HG02884 (cell line): ENCODE data around the gene CDK7.
A peak's percentile ranks its signal among the peaks of the same experiment; 100 is the strongest.
"Not testable (repeated sequence)": the region's sequence is repeated elsewhere in the genome, so short reads cannot be mapped to it uniquely, and the experiment has no call there.

ENCODE experiments used
- ATAC-seq: cut with Tn5 transposase; IDR thresholded peaks from one replicate; pipeline ENCODE4 v1.9.1; 2021; ENCODE audit warnings: mild to moderate bottlenecking, moderate library complexity; ENCODE audit not compliant: unreplicated experiment

Gene CDK7

GRCh38 chr5:69234457-69235268 lies at the start of gene CDK7:
TSS of gene CDK7 (plus strand) at chr5:69234886. CDS start at chr5:69234976, 90 bp downstream.
- ATAC-seq, result peak; percentile 96

- no peak for ATAC-seq
Measured at GRCh38 chr5:69187342-69187741, 47.3 kb upstream of the CDK7 start.

- no peak for ATAC-seq
Measured at GRCh38 chr5:69188811-69189161, 45.9 kb upstream of the CDK7 start.

- ATAC-seq, result peak; percentile 95
Measured at GRCh38 chr5:69189162-69190086, 45.3 kb upstream of the CDK7 start, which contains the start of gene CENPH. TSS of gene CENPH (plus strand) at chr5:69189583. CDS start at chr5:69189635, 52 bp downstream.

GRCh38 chr5:69202497-69202896 lies 32.2 kb upstream of the CDK7 start:
- no peak for ATAC-seq

- no peak for ATAC-seq
Measured at GRCh38 chr5:69206528-69207190, 28.0 kb upstream of the CDK7 start.

- no peak for ATAC-seq
Measured at GRCh38 chr5:69209602-69210001, 25.1 kb upstream of the CDK7 start.

- no peak for ATAC-seq
Measured at GRCh38 chr5:69211200-69211599, 23.5 kb upstream of the CDK7 start.

- ATAC-seq, result no peak
Measured at GRCh38 chr5:69212022-69212421, 22.7 kb upstream of the CDK7 start.

- ATAC-seq, result no peak
Measured at GRCh38 chr5:69213513-69214215, 21.0 kb upstream of the CDK7 start.

GRCh38 chr5:69217151-69217511 lies 17.6 kb upstream of the CDK7 start:
- ATAC-seq, result no peak

- peak; percentile 95 for ATAC-seq
Measured at GRCh38 chr5:69217548-69218526, 16.8 kb upstream of the CDK7 start.

- ATAC-seq, result no peak
Measured at GRCh38 chr5:69219939-69220338, 14.7 kb upstream of the CDK7 start.

- not testable (repeated sequence) for ATAC-seq
Measured at GRCh38 chr5:69220371-69220770, 14.3 kb upstream of the CDK7 start.

- ATAC-seq, result not testable (repeated sequence)
Measured at GRCh38 chr5:69220833-69221232, 13.9 kb upstream of the CDK7 start.

- ATAC-seq, result no peak
Measured at GRCh38 chr5:69224520-69224919, 10.2 kb upstream of the CDK7 start.

GRCh38 chr5:69225860-69226259 lies 8.8 kb upstream of the CDK7 start:
- ATAC-seq, result no peak

- no peak for ATAC-seq
Measured at GRCh38 chr5:69230181-69230580, 4.5 kb upstream of the CDK7 start.

GRCh38 chr5:69231281-69231680 lies 3.4 kb upstream of the CDK7 start:
- no peak for ATAC-seq
